HL-60 (cell line): Measurements from ENCODE around the gene DDX46.

Experiments used
- DNase-seq, 2 experiments: peaks; one replicate each; pipeline ENCODE4 v3.0.0-alpha.2; 2010 to 2020; ENCODE audit warnings: low read depth in 1 of 2, low spot score in 1 of 2
- H3K27ac ChIP-seq: fragments of 250-450 bp; sonication (Bioruptor Pico); replicated peaks from 2 replicates; pipeline ENCODE4 v1.5.1; 2020; ENCODE audit warnings: mild to moderate bottlenecking, moderate library complexity
- H3K27me3 ChIP-seq: fragments of 250-450 bp; sonication (Bioruptor Pico); 2 replicates; pipeline ENCODE4 v1.5.1; 2021; ENCODE audit warnings: mild to moderate bottlenecking, moderate library complexity; ENCODE audit not compliant: insufficient read depth, poor library complexity, severe bottlenecking
- H3K4me3 ChIP-seq: replicated peaks from 2 replicates; pipeline ENCODE4 v1.5.1; 2011; ENCODE audit warnings: mild to moderate bottlenecking, control low read depth, low read length; ENCODE audit not compliant: insufficient read depth
- CTCF ChIP-seq: IDR thresholded peaks from one replicate; pipeline ENCODE4 v1.5.1; 2011; ENCODE audit warnings: low read length, control low read depth, inconsistent platforms; ENCODE audit not compliant: insufficient read depth
- GABPA ChIP-seq: IDR thresholded peaks from 2 replicates; pipeline ENCODE4 v1.6.1; 2012; ENCODE audit warnings: low read depth
- POLR2AphosphoS5 ChIP-seq: IDR thresholded peaks from 2 replicates; pipeline ENCODE4 v1.6.1; 2012; ENCODE audit warnings: low read depth
- REST ChIP-seq: IDR thresholded peaks from 2 replicates; pipeline ENCODE4 v1.6.1; 2012; ENCODE audit warnings: low read depth; ENCODE audit not compliant: insufficient replicate concordance
- SPI1 ChIP-seq: IDR thresholded peaks from 2 replicates; pipeline ENCODE4 v1.6.1; 2012; ENCODE audit warnings: low read depth, mild to moderate bottlenecking, borderline replicate concordance

DDX46 gene

GRCh38 chr5:134877159-134877558, 118.6 kb downstream of the DDX46 start:
- TF ChIP-seq GABPA (no peak), SPI1 (no peak), POLR2AphosphoS5 (no peak), CTCF (no peak)
- no peaks in the 10 kb centered on the region for H3K27me3 ChIP-seq
- H3K27ac ChIP-seq: no peak overlapping the region
- no peak for DNase-seq
- H3K4me3 ChIP-seq: no peak overlapping the region

GRCh38 chr5:134878403-134878802, 119.8 kb downstream of the DDX46 start:
- Histone ChIP-seq H3K4me3 (no peak overlapping the region), H3K27me3 (no peaks in the 10 kb centered on the region), H3K27ac (no peak overlapping the region)
- TF ChIP-seq SPI1 (no peak), CTCF (no peak), GABPA (no peak), REST (no peak), POLR2AphosphoS5 (no peak)
- DNase-seq: no peak

DNA sequence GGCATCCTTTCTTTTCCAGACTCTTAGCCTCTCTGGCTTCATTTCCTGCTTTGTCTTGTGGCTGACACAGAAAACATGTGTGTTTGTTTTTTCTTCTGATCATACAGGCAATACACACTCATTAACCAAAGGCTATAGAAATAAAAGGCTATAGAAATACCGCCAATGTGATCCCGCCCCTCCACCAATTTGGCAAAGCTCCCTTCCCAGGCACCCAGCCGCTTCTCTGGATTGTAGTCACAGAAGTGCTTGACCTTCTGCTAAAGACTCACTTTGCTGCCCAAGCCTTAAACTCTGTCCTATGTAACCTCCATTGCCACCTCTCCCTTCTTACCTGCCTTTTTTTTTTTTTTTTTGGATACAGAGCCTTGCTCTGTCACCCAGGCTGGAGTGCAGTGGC, 120.9 kb downstream of the DDX46 start:
- no peak for DNase-seq
- no peak overlapping the region for H3K27ac ChIP-seq
- H3K4me3 ChIP-seq: no peak overlapping the region
- no peak for TF ChIP-seq GABPA
- H3K27me3 ChIP-seq: no peaks in the 10 kb centered on the region
